HepG2 (cell line): ENCODE data around the gene CASTOR1. TPM values are rescaled to one million over a fixed set of nuclear protein-coding genes. Genes with fewer than 3 reads are reported as not detected.

ENCODE experiments used
- ATAC-seq: fragments of 200-7000 bp; cut with Tn5 transposase; 3 replicates; pipeline ENCODE4 v1.9.1; 2020; ENCODE audit warnings: mild to moderate bottlenecking, moderate library complexity
- BruUV-seq: library from RNA; stranded (reverse); fragments of 400-500 nt; replicated peaks from 2 replicates; lab custom pipeline; 2021; lab: Mats Ljungman, UMichigan
- CTCF ChIA-PET: fragments of 300-600 bp; formaldehyde crosslinking; extraction: SDS; loops from one replicate; lab custom pipeline; 2021; ENCODE audit warnings: low total read pairs, inconsistent platforms, low intra/inter-chr PET ratio; lab: Yijun Ruan, JAX
- POLR2A ChIA-PET: fragments of 350-600 bp; sonication (Branson Sonifier 250); formaldehyde crosslinking; loops from one replicate; lab custom pipeline; 2020; ENCODE audit warnings: antibody characterized with exemption, inconsistent platforms; lab: Yijun Ruan, JAX
- DNase-seq: peaks from one replicate; pipeline ENCODE4 v3.0.0-alpha.2; 2015; ENCODE audit warnings: low spot score
- FAIRE-seq: peaks from 3 replicates; lab custom pipeline; 2011; peaks lifted over from hg19 to GRCh38; lab: Jason Lieb, UNC
- H2AFZ ChIP-seq: one replicate; pipeline ENCODE4 v1.6.1; 2011; ENCODE audit warnings: low read length, inconsistent platforms
- H3K27ac ChIP-seq: fragments of 300-600 bp; 3 replicates; pipeline ENCODE4 v1.8.0; 2011; ENCODE audit warnings: mixed run types, mild to moderate bottlenecking, mixed read lengths, low read length, inconsistent platforms; ENCODE audit not compliant: insufficient read depth; ENCODE audit errors: extremely low read length
- H3K27me3 ChIP-seq, 2 experiments: fragments of 200-600 bp in 1 of 2; 2 replicates in 1 of 2; 3 replicates in 1 of 2; pipeline versions ENCODE4 v1.6.0 to v1.8.0; 2011; ENCODE audit warnings: low read length in 2 of 2, mild to moderate bottlenecking in 2 of 2, moderate library complexity in 2 of 2, inconsistent platforms in 1 of 2; ENCODE audit not compliant: insufficient read depth in 2 of 2, control insufficient read depth in 1 of 2
- H3K36me3 ChIP-seq, 2 experiments: fragments of 200-600 bp in 1 of 2; replicated peaks in 1 of 2; 2 replicates in 1 of 2; 3 replicates in 1 of 2; pipeline versions ENCODE4 v1.5.1 to v1.8.0; 2011; ENCODE audit warnings: low read length in 2 of 2, inconsistent platforms in 1 of 2; ENCODE audit not compliant: insufficient read depth in 2 of 2, control insufficient read depth in 1 of 2
- H3K4me1 ChIP-seq: 2 replicates; pipeline ENCODE4 v1.5.1; 2012; ENCODE audit warnings: low read length, inconsistent platforms; ENCODE audit not compliant: insufficient read depth
- H3K4me2 ChIP-seq: 2 replicates; pipeline ENCODE4 v1.6.0; 2011; ENCODE audit warnings: low read depth, low read length, inconsistent platforms
- H3K4me3 ChIP-seq, 3 experiments: fragments of 200-600 bp in 1 of 3; sonication (generic), shearing (Covaris generic) in 1 of 3; replicated peaks in 1 of 3; 2 replicates each; pipeline ENCODE4 v1.5.1; 2011 to 2016; ENCODE audit warnings: low read length in 3 of 3, inconsistent platforms in 2 of 3, low read depth in 2 of 3, mild to moderate bottlenecking in 2 of 3, control low read depth in 1 of 3, mixed read lengths in 1 of 3; ENCODE audit not compliant: insufficient read depth in 1 of 3
- H3K79me2 ChIP-seq: one replicate; pipeline ENCODE4 v1.6.1; 2011; ENCODE audit warnings: low read length, inconsistent platforms; ENCODE audit not compliant: insufficient read depth
- H3K9ac ChIP-seq: 2 replicates; pipeline ENCODE4 v1.6.0; 2011; ENCODE audit warnings: mild to moderate bottlenecking, low read depth, low read length, inconsistent platforms; ENCODE audit not compliant: insufficient read depth
- H3K9me3 ChIP-seq: 2 replicates; pipeline ENCODE4 v1.5.1; 2012; ENCODE audit warnings: mild to moderate bottlenecking, low read length
- H4K20me1 ChIP-seq: 2 replicates; pipeline ENCODE4 v1.6.0; 2011; ENCODE audit warnings: inconsistent platforms, mild to moderate bottlenecking, low read length, moderate library complexity; ENCODE audit not compliant: insufficient read depth
- CSRNP1 ChIP-seq: sonication (generic); formaldehyde crosslinking; IDR thresholded peaks from 2 replicates; pipeline ENCODE4 v1.8.1; 2023; ENCODE audit warnings: mild to moderate bottlenecking, missing genetic modification reagents
- DR1 ChIP-seq: sonication (generic); formaldehyde crosslinking; IDR thresholded peaks from 2 replicates; pipeline ENCODE4 v1.8.0; 2021; ENCODE audit warnings: mild to moderate bottlenecking, missing genetic modification reagents, inconsistent platforms
- HMG20A ChIP-seq: IDR thresholded peaks from 2 replicates; pipeline ENCODE4 v1.6.1; 2016; ENCODE audit warnings: borderline replicate concordance
- MAFF ChIP-seq: IDR thresholded peaks from 2 replicates; pipeline ENCODE4 v1.6.1; 2011; ENCODE audit warnings: low read depth, low read length, improper control_type of control experiment
- MED1 ChIP-seq: sonication (generic); formaldehyde crosslinking; IDR thresholded peaks from 2 replicates; pipeline ENCODE4 v1.4.0; 2020; ENCODE audit warnings: missing genetic modification reagents
- NBN ChIP-seq: fragments of 450-650 bp; conservative IDR thresholded peaks from 2 replicates; pipeline ENCODE4 v1.6.1; 2017
- NKX3-1 ChIP-seq: sonication (generic); formaldehyde crosslinking; IDR thresholded peaks from 2 replicates; pipeline ENCODE4 v1.5.0; 2020; ENCODE audit warnings: missing genetic modification reagents
- NR2C2 ChIP-seq: sonication (generic); formaldehyde crosslinking; IDR thresholded peaks from 2 replicates; pipeline ENCODE4 v1.4.0; 2020; ENCODE audit warnings: missing genetic modification reagents, mild to moderate bottlenecking, moderate library complexity, borderline replicate concordance
- SMAD1 ChIP-seq: sonication (generic); formaldehyde crosslinking; IDR thresholded peaks from 2 replicates; pipeline ENCODE4 v1.4.0; 2020; ENCODE audit warnings: missing genetic modification reagents, low read depth, mild to moderate bottlenecking, borderline replicate concordance
- SOX5 ChIP-seq: IDR thresholded peaks from 2 replicates; pipeline ENCODE4 v1.6.1; 2016; ENCODE audit warnings: borderline replicate concordance
- SUZ12 ChIP-seq: fragments of 150-350 bp; IDR thresholded peaks from 2 replicates; pipeline ENCODE4 v1.6.1; 2014; ENCODE audit warnings: low read depth, low read length
- TCF12 ChIP-seq, 2 experiments: fragments of 450-650 bp in 1 of 2; sonication (generic) in 1 of 2; formaldehyde crosslinking in 1 of 2; IDR thresholded peaks; 2 replicates each; pipeline versions ENCODE4 v1.6.1 to v1.8.0; 2017 to 2022; ENCODE audit warnings: antibody characterized with exemption in 1 of 2, mild to moderate bottlenecking in 1 of 2, missing genetic modification reagents in 1 of 2, moderate library complexity in 1 of 2
- ZBTB43 ChIP-seq: sonication (generic); formaldehyde crosslinking; conservative IDR thresholded peaks from 2 replicates; pipeline ENCODE4 v1.4.0; 2020; ENCODE audit warnings: missing genetic modification reagents
- ZNF317 ChIP-seq: sonication (generic); formaldehyde crosslinking; IDR thresholded peaks from 2 replicates; pipeline ENCODE4 v1.5.0; 2020; ENCODE audit warnings: mild to moderate bottlenecking, missing genetic modification reagents
- ZSCAN21 ChIP-seq: sonication (generic); formaldehyde crosslinking; IDR thresholded peaks from 2 replicates; pipeline ENCODE4 v1.8.0; 2022; ENCODE audit warnings: mild to moderate bottlenecking, missing genetic modification reagents, moderate library complexity, borderline replicate concordance
- WGBS: methylation state at CpG from one replicate; pipeline ENCODE4 v1.1.6; 2017; ENCODE audit warnings: low lambda C conversion rate; 5-methylcytosine and 5-hydroxymethylcytosine counted together
- in situ Hi-C: cut with HindIII; loops from 2 replicates; pipeline ENCODE4 v1.10.0; 2017; ENCODE audit warnings: low pct_unique_long_range_greater_than_20kb; ENCODE audit not compliant: extremely low pct_ligation_motif_present
- intact Hi-C: fragments of 100-400 bp; cut with micrococcal nuclease; formaldehyde crosslinking; loops from one replicate; pipeline ENCODE4 v1.10.0; 2022; ENCODE audit not compliant: unreplicated experiment
- polyA plus RNA-seq, 8 experiments: library from polyadenylated mRNA; depleted of rRNA in 3 of 8; stranded (reverse) in 7 of 8; unstranded in 1 of 8; fragments of >200 nt; fragmentation: Illumina TruSeq in 4 of 8; extraction: Trizol in 4 of 8; gene quantifications; 2 replicates each; pipeline versions ENCODE4 v1.2.1 to v1.2.3, GENCODE V29; 2011 to 2016; ENCODE audit warnings: low read depth in 4 of 8, missing spikeins in 1 of 8, mixed read lengths in 1 of 8; ENCODE audit not compliant: insufficient read depth in 1 of 8
- total RNA-seq, 5 experiments: library from RNA; depleted of rRNA; stranded (reverse); fragments of >200 nt; fragmentation: Illumina TruSeq; extraction: Trizol; gene quantifications; 2 replicates each; pipeline ENCODE4 v1.2.3, GENCODE V29; 2016; ENCODE audit warnings: low read depth in 1 of 5

The CASTOR1 gene
- total and polyA plus RNA-seq, 2 of the 13 experiments (the other 11 are each of a cell fraction or from before 2014, with no cell fraction given), result 2.6 to 4.4 TPM

GRCh38 chr22:30305519-30305905, 16.2 kb upstream of the CASTOR1 start:
- intact Hi-C loops, result no loop called here
- Histone ChIP-seq H4K20me1 (no peaks in the 10 kb centered on the region), H3K79me2 (no peaks in the 10 kb centered on the region), H2AFZ (no peak overlapping the region), H3K4me2 (no peak overlapping the region), H3K9ac (no peak overlapping the region), H3K4me1 (peaks cover 5% of the 10 kb centered on the region; the same call in 1 of the 2 replicates), H3K9me3 (no peaks in the 10 kb centered on the region), H3K27ac (no peak overlapping the region), H3K36me3 (peaks cover 3 to 9% of the 10 kb centered on the region in 2 experiments; a peak in 3 of 5 replicates), H3K4me3 (no peak overlapping the region), H3K27me3 (no peaks in the 10 kb centered on the region)
- DNase-seq, result no peak
- BruUV-seq, result no TSS peak
- ChIA-PET CTCF (no interaction called here), POLR2A (no interaction called here)
- whole genome bisulfite sequencing, result 80% methylated on average over 4 of the region's 4 CpGs
- no peak for FAIRE-seq
- TF ChIP-seq MED1 (CRISPR knock-in tag), result no peak
- TF ChIP-seq ZBTB43 (CRISPR knock-in tag), result no peak
- no peak for TF ChIP-seq MAFF
- no peak for ATAC-seq
- in situ Hi-C loops, result no loop called here

GRCh38 chr22:30304495-30305244, 15.4 kb upstream of the CASTOR1 start:
- in situ Hi-C loops, result no loop called here
- intact Hi-C loops, result no loop called here
- CTCF ChIA-PET, result no interaction called here
- Histone ChIP-seq H3K9me3 (no peaks in the 10 kb centered on the region), H3K79me2 (no peaks in the 10 kb centered on the region), H3K27me3 (no peaks in the 10 kb centered on the region), H3K4me3 (no peak overlapping the region), H2AFZ (no peak overlapping the region), H3K27ac (no peak overlapping the region), H3K4me1 (peaks cover 5% of the 10 kb centered on the region; the same call in 1 of the 2 replicates), H4K20me1 (no peaks in the 10 kb centered on the region), H3K36me3 (peaks cover 3 to 9% of the 10 kb centered on the region in 2 experiments; a peak in 3 of 5 replicates), H3K9ac (no peak overlapping the region), H3K4me2 (no peak overlapping the region)
- POLR2A ChIA-PET, result no interaction called here
- no peak for FAIRE-seq
- BruUV-seq, result no TSS peak
- no peak for ATAC-seq
- DNase-seq, result no peak
- WGBS, result 96% methylated on average over 7 of the region's 7 CpGs
- TF ChIP-seq ZNF317, result no peak
- no peak for TF ChIP-seq SUZ12
- TF ChIP-seq NKX3-1 (CRISPR knock-in tag), result no peak
- TF ChIP-seq TCF12 (IDR thresholded peaks at IDR 0.05), result no peak
- TF ChIP-seq TCF12 (CRISPR knock-in tag; IDR thresholded peaks at IDR 0.05), result no peak
- TF ChIP-seq SMAD1, result no peak
- no peak for TF ChIP-seq DR1 (CRISPR knock-in tag)
- no peak for TF ChIP-seq ZSCAN21
- TF ChIP-seq NBN, result no peak
- no peak for TF ChIP-seq HMG20A (CRISPR knock-in tag)
- no peak for TF ChIP-seq SOX5 (CRISPR knock-in tag)
- TF ChIP-seq NR2C2 (CRISPR knock-in tag), result no peak
- TF ChIP-seq CSRNP1 (CRISPR knock-in tag), result no peak
